BJ (cell line): ENCODE measurements around the gene TLCD4. TPM values are rescaled to one million over a fixed set of nuclear protein-coding genes. Genes with fewer than 3 reads are reported as not detected.

Experiments used
- CTCF ChIA-PET: fragments of 350-600 bp; formaldehyde crosslinking; extraction: SDS; loops from one replicate; lab custom pipeline; 2021; ENCODE audit warnings: antibody characterized with exemption, inconsistent platforms; lab: Yijun Ruan, JAX
- POLR2A ChIA-PET: fragments of 300-600 bp; sonication (Branson Sonifier 250); formaldehyde crosslinking; extraction: SDS; loops from one replicate; lab custom pipeline; 2021; ENCODE audit warnings: antibody characterized with exemption; lab: Charles Lee
- DNase-seq: peaks from one replicate; pipeline ENCODE4 v3.0.0-alpha.2; 2011; ENCODE audit warnings: low read depth
- H3K27me3 ChIP-seq: 2 replicates; pipeline ENCODE4 v1.6.0; 2011; ENCODE audit warnings: low read length; ENCODE audit not compliant: control insufficient read depth, insufficient read depth
- H3K36me3 ChIP-seq: 2 replicates; pipeline ENCODE4 v1.5.1; 2011; ENCODE audit warnings: low read length; ENCODE audit not compliant: control insufficient read depth, insufficient read depth
- H3K4me3 ChIP-seq: 2 replicates; pipeline ENCODE4 v1.5.1; 2011; ENCODE audit warnings: low read depth, mild to moderate bottlenecking, control low read depth, low read length
- CTCF ChIP-seq: IDR thresholded peaks from 2 replicates; pipeline ENCODE4 v1.5.1; 2011; ENCODE audit warnings: low read depth, mild to moderate bottlenecking, control low read depth, inconsistent platforms, low read length, moderate library complexity; ENCODE audit not compliant: insufficient read depth
- polyA plus RNA-seq: library from polyadenylated mRNA; depleted of rRNA; stranded (reverse); fragments of >200 nt; gene quantifications from 2 replicates; pipeline ENCODE4 v1.2.3, GENCODE V29; 2011

Gene TLCD4
- polyA plus RNA-seq, 1 experiment: 0.09 TPM

- POLR2A ChIA-PET: no interaction called here
- CTCF ChIA-PET: interaction anchor here (0.5 kb wide), 1 partner anchor 9 kb away, joined by 3 read pairs; no protein-coding TSS in a partner anchor
- no peak for DNase-seq
- Histone ChIP-seq H3K36me3 (no peaks in the 10 kb centered on the region), H3K4me3 (no peak overlapping the region), H3K27me3 (no peaks in the 10 kb centered on the region)
- no peak for TF ChIP-seq CTCF
Observed at GRCh38 chr1:95138223-95138622, 21.1 kb downstream of the TLCD4 start.

- ChIA-PET CTCF (no interaction called here), POLR2A (no interaction called here)
- DNase-seq: no peak
- Histone ChIP-seq H3K27me3 (no peaks in the 10 kb centered on the region), H3K36me3 (no peaks in the 10 kb centered on the region), H3K4me3 (no peak overlapping the region)
- TF ChIP-seq CTCF: no peak
Observed at GRCh38 chr1:95139039-95139438, 21.9 kb downstream of the TLCD4 start.

- CTCF ChIA-PET: no interaction called here
- Histone ChIP-seq H3K36me3 (no peaks in the 10 kb centered on the region), H3K27me3 (no peaks in the 10 kb centered on the region), H3K4me3 (no peak overlapping the region)
- DNase-seq: no peak
- POLR2A ChIA-PET: no interaction called here
- no peak for TF ChIP-seq CTCF
Observed at GRCh38 chr1:95140791-95141190, 23.6 kb downstream of the TLCD4 start.

GRCh38 chr1:95145493-95145892, 28.3 kb downstream of the TLCD4 start:
- Histone ChIP-seq H3K27me3 (no peaks in the 10 kb centered on the region), H3K4me3 (no peak overlapping the region), H3K36me3 (no peaks in the 10 kb centered on the region)
- POLR2A ChIA-PET: no interaction called here
- DNase-seq: no peak
- no peak for TF ChIP-seq CTCF
- CTCF ChIA-PET: no interaction called here

- CTCF ChIA-PET: no interaction called here
- H3K36me3 ChIP-seq: no peaks in the 10 kb centered on the region
- no peak overlapping the region for H3K4me3 ChIP-seq
- H3K27me3 ChIP-seq: no peaks in the 10 kb centered on the region
- DNase-seq: no peak
- no peak for TF ChIP-seq CTCF
- POLR2A ChIA-PET: no interaction called here
Observed at GRCh38 chr1:95146637-95147036, 29.5 kb downstream of the TLCD4 start.
